KMS-11 (cell line): ENCODE results near the gene CSF1R.

Experiments used
- H2AFZ ChIP-seq: fragments of 200-600 bp; sonication (generic); 2 replicates; pipeline ENCODE4 v1.6.1; 2016; ENCODE audit warnings: antibody characterized with exemption, mixed run types, low read depth
- H3K27ac ChIP-seq: fragments of 200-600 bp; sonication (generic); 2 replicates; pipeline ENCODE4 v1.6.1; 2016; ENCODE audit warnings: mild to moderate bottlenecking, mixed run types
- H3K27me3 ChIP-seq: fragments of 200-600 bp; sonication (generic); 2 replicates; pipeline ENCODE4 v1.6.1; 2017; ENCODE audit warnings: mild to moderate bottlenecking, low read depth, mixed run types, moderate library complexity; ENCODE audit not compliant: insufficient read depth
- H3K36me3 ChIP-seq: fragments of 200-600 bp; sonication (generic); 2 replicates; pipeline ENCODE4 v1.6.1; 2017; ENCODE audit warnings: mild to moderate bottlenecking, mixed run types; ENCODE audit not compliant: insufficient read depth
- H3K4me1 ChIP-seq: fragments of 200-600 bp; sonication (generic); 2 replicates; pipeline ENCODE4 v1.6.1; 2016; ENCODE audit warnings: mild to moderate bottlenecking, low read depth, mixed run types; ENCODE audit not compliant: poor library complexity, severe bottlenecking
- H3K4me2 ChIP-seq: fragments of 200-600 bp; sonication (generic); 2 replicates; pipeline ENCODE4 v1.7.0; 2016; ENCODE audit warnings: mild to moderate bottlenecking, mixed run types
- H3K4me3 ChIP-seq: fragments of 200-600 bp; sonication (generic); IDR thresholded peaks from 2 replicates; pipeline ENCODE4 v1.6.1; 2017; ENCODE audit warnings: low read depth, low read length, mixed read lengths; ENCODE audit not compliant: insufficient read depth
- H3K79me2 ChIP-seq: fragments of 200-600 bp; sonication (generic); 2 replicates; pipeline ENCODE4 v1.6.1; 2016; ENCODE audit warnings: low read depth, mixed run types; ENCODE audit not compliant: insufficient read depth
- H3K9ac ChIP-seq: fragments of 200-600 bp; sonication (generic); 2 replicates; pipeline ENCODE4 v1.6.1; 2016; ENCODE audit warnings: mild to moderate bottlenecking, mixed run types
- H4K20me1 ChIP-seq: fragments of 200-600 bp; sonication (generic); 2 replicates; pipeline ENCODE4 v1.6.1; 2016; ENCODE audit warnings: mild to moderate bottlenecking, mixed run types; ENCODE audit not compliant: insufficient read depth
- TF ChIP-seq, protein P1 (sequence below): fragments of 200-600 bp; sonication (generic); conservative IDR thresholded peaks from 2 replicates; pipeline ENCODE4 v1.6.1; 2017; ENCODE audit warnings: low read depth, mild to moderate bottlenecking, antibody characterized with exemption, low read length, moderate library complexity, mixed read lengths

CSF1R gene

DNA sequence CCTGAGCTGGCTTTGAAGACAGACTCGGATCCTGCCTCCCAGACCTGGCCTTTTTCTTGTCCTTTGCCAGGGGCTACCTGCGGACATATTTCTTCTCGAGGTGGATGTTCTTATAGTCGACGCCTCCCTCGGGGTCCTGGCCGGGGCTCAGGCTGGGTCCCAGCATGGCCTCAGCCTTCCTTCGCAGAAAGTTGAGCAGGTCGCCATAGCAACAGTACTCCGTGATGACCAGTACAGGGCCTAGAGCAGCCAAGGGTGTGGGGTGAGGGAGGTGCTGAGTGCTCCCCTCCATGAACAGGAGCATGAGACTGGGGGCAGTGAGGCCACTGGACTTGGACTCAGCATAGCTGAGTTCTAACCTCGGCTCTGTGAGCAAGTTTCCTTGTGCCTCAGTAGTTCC, 26.7 kb downstream of the CSF1R start:
- Histone ChIP-seq H3K27ac (no peak overlapping the region), H3K79me2 (no peaks in the 10 kb centered on the region), H3K27me3 (no peaks in the 10 kb centered on the region), H3K9ac (no peak overlapping the region), H3K4me3 (no peak overlapping the region), H3K4me2 (no peak overlapping the region), H3K4me1 (no peaks in the 10 kb centered on the region), H3K36me3 (no peaks in the 10 kb centered on the region), H4K20me1 (no peaks in the 10 kb centered on the region), H2AFZ (no peak overlapping the region)
- TF ChIP-seq, protein P1, sequence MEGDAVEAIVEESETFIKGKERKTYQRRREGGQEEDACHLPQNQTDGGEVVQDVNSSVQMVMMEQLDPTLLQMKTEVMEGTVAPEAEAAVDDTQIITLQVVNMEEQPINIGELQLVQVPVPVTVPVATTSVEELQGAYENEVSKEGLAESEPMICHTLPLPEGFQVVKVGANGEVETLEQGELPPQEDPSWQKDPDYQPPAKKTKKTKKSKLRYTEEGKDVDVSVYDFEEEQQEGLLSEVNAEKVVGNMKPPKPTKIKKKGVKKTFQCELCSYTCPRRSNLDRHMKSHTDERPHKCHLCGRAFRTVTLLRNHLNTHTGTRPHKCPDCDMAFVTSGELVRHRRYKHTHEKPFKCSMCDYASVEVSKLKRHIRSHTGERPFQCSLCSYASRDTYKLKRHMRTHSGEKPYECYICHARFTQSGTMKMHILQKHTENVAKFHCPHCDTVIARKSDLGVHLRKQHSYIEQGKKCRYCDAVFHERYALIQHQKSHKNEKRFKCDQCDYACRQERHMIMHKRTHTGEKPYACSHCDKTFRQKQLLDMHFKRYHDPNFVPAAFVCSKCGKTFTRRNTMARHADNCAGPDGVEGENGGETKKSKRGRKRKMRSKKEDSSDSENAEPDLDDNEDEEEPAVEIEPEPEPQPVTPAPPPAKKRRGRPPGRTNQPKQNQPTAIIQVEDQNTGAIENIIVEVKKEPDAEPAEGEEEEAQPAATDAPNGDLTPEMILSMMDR: no peak

DNA sequence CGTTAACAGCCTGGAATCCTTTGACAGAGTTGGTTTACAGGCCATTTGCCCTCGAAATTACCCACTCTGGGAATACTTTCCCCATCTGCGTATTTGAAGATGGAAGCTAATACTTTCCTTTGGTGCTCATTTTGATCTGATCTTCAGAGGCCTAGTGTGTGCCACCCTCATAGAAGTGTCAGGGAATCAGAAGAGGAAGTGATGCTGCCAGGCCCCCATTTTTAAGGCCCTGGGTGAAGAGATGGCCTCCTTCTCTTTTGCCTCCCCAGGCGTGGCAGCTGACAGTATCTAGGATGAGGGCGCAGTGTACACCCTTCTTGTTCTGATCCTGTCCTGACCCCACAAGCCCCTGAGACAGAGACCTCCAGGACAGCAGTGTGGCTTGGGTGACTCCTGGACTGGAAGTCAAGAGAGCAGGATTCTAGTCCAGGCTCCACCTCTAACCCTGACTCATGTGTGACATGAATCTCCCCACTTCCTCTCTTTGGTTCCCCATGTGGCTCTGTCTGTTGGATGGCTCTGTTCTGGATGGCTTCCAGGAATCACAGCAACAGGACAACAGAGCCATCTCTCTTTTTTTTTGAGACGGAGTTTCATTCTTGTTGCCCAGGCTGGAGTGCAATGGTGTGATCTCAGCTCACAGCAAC, 27.8 kb downstream of the CSF1R start:
- Histone ChIP-seq H2AFZ (no peak overlapping the region), H3K4me3 (no peak overlapping the region), H3K36me3 (no peaks in the 10 kb centered on the region), H3K9ac (no peak overlapping the region), H3K4me2 (no peak overlapping the region), H3K79me2 (no peaks in the 10 kb centered on the region), H3K27ac (no peak overlapping the region), H3K27me3 (no peaks in the 10 kb centered on the region), H3K4me1 (no peaks in the 10 kb centered on the region), H4K20me1 (no peaks in the 10 kb centered on the region)
- TF ChIP-seq, protein P1: no peak

DNA sequence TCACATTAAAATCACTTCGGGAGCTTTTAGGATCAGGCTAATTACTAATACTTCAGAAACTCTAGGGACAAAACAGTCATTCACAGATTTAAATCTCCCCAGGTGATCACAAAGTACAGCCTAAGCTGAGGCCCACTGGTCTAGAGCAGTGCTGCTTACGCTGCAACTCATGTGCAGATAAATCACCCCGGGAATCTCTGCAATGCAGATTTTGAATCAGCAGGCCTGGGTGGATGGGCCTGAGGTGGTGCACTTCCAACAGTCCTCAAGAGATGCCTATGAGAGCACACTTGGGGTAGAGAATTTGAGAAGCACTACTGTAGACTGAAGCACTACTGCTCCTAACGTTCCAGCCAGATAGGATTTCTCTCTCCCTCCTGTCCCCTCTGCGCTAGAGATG, 28.4 kb downstream of the CSF1R start:
- H2AFZ ChIP-seq: no peak overlapping the region
- H4K20me1 ChIP-seq: no peaks in the 10 kb centered on the region
- no peaks in the 10 kb centered on the region for H3K4me1 ChIP-seq
- H3K27me3 ChIP-seq: no peaks in the 10 kb centered on the region
- TF ChIP-seq, protein P1: no peak
- no peaks in the 10 kb centered on the region for H3K79me2 ChIP-seq
- H3K9ac ChIP-seq: no peak overlapping the region
- no peaks in the 10 kb centered on the region for H3K36me3 ChIP-seq
- no peak overlapping the region for H3K4me2 ChIP-seq
- no peak overlapping the region for H3K27ac ChIP-seq
- no peak overlapping the region for H3K4me3 ChIP-seq

- Histone ChIP-seq H4K20me1 (no peaks in the 10 kb centered on the region), H3K36me3 (no peaks in the 10 kb centered on the region), H3K27me3 (no peaks in the 10 kb centered on the region), H3K79me2 (no peaks in the 10 kb centered on the region), H3K4me3 (no peak overlapping the region), H2AFZ (no peak overlapping the region), H3K9ac (no peak overlapping the region), H3K4me1 (no peaks in the 10 kb centered on the region), H3K4me2 (no peak overlapping the region), H3K27ac (no peak overlapping the region)
- TF ChIP-seq, protein P1: no peak
Measured at GRCh38 chr5:150057511-150057910, 28.8 kb downstream of the CSF1R start.
